GM18858 (cell line): ENCODE measurements around the gene ART4.

Experiments used
- ATAC-seq: cut with Tn5 transposase; IDR thresholded peaks from one replicate; pipeline ENCODE4 v1.9.1; 2021; ENCODE audit not compliant: unreplicated experiment

Gene ART4

DNA sequence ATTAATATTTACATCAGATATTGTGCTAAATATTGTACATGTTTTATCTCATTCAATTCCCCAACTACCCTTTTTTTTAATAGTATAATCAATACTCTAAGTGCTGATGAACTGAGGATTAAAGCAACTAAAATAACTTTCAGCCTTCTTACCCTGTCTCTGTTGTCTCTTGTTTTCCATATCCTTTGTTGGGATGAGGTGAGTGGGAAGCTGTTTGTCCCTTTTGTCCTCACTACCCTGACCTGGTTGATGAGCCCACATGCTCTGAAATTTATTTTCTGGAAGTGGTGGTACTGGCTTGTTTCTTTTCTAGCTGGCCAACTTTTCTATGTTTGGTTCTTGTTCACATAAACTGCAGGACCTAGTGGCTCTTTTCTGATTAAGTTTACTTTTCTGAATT, 9.6 kb upstream of the ART4 start:
- ATAC-seq, result no peak

DNA sequence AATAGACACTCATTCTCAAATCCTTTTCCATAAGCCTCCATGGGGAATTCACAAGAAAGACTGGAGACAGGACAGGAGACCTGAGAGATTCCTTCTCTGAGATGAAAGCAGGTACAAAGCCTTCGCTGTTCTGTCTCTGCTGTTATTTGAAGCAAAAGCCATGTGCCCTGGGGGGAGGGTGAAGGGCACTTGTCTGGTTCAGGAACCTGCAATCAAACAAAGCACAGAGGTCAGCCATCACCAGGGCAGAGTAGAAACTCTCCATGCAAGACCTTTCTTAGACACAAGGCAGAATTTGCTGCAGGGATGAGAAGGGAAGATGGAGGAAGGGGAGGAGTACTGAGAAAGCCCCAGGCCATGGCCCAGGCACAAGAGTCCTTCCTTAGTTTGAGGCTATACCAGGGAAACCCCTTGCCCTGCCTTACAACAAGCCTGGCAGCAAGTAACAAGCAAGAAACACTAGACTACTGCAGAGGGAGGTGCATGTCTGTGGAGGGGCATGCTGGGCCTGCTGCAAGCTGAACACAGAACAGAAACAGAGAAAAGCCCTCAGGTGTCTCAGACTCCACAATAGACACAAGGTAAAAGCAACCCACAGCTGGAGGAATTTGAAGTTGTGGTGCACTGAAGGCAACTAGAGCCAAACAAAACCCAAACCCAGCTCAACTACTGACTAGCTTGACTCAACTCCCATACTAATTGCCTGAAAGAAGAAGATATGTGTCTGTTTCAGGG, 7.8 kb upstream of the ART4 start:
- peak; percentile 76 for ATAC-seq

DNA sequence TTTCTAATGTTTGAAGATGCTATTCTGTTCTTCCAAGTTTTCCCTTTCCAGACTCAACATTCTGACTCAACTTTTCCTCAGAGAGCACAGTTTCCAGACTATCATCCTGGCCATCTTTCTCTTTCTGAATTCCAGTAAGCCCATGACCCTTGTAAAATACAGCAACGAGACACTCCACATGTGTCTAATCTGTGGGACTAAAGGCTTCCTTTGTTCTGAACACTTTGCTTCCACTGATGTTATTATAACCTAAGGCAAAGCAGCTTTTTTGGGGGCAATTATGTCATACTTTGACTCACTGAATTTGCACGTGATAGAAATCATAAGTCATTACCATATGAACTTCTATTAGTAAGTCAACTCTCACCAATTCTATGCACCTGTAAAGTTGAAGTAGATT, 6.3 kb upstream of the ART4 start:
- no peak for ATAC-seq

DNA sequence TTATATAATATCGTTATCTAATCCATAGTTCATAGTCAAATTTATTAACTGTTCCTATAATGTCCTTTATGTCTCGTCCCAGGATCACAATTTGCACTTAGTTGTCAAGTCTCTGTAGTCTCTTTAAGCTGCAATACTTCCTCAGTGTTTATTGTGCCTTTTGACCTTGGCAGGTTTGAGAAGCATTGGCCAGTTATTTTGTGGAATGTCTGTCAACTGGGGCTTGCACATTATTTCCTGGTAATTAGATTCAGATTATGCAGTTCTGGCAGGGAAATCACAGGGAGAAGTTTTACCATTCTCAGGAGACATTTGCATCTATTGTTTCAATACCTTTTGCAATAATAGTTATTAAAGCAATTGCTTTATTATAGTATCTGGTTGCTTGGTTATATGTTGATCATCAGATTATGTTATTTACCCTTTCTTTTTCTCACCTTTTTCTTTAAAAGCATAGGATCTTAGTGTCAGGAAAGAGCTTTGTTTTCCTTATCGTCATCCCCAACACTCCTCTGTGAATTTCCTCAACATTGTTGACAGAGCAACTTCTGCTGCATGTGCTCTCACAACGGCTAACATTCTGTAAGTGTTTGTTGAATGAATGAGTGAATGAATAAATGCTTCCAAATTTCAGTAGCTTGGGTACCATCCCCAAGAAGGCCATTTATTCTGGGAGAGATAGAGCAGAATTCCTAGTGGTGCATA, 3.7 kb upstream of the ART4 start:
- no peak for ATAC-seq

DNA sequence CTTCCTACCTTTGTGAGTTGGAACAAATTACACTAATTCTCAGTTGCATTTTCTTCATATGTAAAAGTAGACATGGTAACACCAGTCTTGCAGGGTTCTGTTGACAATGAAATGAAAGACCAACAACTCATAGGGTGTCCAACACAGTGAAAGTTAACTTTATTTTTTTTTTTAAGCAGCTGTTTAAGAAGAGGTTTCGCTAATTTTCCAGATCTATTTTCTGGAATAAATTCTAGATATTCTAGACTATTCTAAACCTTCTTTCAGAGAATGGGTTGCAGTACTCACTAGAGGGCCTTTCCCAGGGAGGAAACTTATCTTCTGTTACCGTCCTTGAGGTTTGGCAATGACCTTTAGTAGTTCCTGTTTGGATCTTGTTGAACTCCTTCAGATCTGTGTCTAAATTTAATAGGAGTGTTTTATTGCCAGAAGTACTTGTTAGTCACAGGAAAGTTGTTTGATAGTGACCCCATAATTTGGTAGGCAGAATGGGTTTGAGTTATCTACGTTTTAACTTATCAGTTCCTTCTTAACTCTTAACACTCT, 2.8 kb upstream of the ART4 start:
- no peak for ATAC-seq

DNA sequence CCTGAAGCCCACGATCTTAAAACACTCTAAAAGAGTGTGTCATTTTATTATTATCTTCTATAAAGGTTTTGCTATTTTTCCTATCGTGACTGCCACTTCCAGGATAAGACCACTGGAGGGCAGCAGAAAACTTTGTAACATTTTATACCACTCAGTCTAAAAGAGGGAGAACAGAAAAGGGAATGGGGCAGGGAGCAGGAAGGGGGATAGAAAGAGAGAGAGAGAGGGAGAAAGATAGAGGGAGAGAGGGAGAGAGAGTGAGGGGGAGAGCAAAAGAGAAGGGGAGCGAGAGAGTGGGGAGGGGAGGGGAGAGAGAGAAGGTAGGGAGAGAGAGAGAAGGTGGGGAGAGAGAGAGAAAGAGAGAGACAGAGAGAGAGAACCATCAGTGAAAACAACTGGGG, 2.0 kb upstream of the ART4 start:
- no peak for ATAC-seq

DNA sequence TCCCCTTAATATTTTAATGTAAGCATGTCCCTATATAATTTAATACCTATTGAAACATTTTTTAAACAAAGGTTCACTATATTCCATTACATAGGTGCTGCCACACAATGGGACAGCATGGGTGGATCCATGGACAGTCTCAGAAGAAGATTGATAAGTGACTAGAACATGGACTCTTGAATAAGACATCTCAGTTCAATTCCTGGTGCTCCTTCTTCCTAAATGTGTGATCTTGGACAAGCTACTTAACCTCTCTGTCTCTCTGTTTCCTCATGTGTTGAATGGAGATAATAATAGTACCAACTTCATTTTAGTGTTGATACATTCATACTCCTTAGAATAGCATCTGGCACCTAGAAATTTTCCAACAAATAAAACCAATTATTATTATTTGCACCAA, 1.1 kb upstream of the ART4 start:
- no peak for ATAC-seq

DNA sequence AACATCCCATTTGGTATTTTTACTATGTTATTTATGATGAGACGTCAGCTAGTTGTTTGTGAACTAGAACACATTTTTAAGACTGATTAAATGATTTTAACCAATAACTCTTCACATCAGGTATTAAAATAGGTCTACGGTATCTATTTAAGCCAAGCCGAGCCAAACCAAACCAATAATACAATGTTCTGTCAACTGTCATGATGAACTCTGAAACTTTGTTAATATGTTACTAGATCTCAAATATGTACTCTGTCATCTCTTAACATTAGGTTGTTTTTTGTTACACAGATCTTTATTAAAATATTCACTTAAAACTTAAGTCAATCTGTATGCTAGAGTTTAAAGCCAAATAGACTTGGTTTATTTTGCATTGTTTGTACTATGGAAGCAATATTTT, 1.0 kb downstream of the ART4 start:
- no peak for ATAC-seq

DNA sequence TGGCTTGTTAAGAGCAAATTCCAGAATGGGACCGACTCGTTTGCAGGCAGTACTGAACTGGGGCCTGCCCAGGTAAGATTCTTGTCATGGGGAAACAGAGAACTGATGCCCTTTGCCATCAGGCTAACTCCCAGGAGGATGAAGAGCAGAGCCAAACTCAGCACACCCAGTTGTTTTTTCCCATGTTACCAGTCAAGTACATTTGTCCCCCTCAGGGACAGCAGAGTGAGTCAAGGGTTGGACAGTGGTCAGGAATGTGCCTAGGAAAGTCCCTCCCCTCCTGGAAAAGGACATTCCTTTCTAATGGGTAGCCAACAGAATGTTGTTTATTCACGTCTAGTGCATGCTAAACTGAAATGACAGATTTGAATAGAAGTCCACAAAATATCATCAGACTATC, 1.6 kb downstream of the ART4 start:
- no peak for ATAC-seq

DNA sequence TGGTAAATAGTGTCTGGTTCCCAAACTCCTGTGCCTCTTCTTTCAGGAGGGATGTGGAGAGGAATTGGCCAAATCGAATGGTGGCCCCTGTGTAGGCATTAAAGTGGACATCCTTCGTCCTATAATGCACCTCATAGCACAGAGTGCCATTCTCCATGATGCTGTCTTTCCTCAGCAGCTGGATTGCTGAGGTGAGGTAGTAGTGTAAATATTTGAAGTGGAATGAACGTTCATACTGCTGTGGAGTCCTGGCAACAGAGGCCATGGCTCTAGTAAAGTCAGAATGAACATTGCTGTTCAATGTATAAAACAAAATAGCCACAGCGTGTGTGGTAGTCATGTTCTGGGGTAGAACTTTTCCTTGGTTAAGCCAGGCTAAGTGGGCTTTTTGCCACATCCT, 2.7 kb downstream of the ART4 start:
- ATAC-seq, result no peak

DNA sequence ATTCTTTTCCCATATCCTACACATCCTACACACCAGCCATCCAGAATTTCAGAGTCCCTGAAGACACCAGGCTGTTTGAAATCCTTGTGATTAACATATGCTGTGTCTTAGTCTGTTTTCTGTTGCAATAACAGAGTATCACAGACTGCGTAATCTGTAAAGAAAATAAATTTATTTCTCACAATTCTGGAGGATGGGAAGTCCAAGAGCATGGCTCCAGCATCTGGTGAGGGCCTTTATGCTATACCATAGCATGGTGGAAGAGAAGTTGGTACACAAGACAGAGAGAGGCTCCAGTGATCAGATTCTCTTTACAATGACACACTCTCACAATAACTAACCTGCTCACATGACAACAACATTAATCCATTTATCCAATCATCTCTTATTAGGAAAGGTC, 4.1 kb downstream of the ART4 start:
- no peak for ATAC-seq

DNA sequence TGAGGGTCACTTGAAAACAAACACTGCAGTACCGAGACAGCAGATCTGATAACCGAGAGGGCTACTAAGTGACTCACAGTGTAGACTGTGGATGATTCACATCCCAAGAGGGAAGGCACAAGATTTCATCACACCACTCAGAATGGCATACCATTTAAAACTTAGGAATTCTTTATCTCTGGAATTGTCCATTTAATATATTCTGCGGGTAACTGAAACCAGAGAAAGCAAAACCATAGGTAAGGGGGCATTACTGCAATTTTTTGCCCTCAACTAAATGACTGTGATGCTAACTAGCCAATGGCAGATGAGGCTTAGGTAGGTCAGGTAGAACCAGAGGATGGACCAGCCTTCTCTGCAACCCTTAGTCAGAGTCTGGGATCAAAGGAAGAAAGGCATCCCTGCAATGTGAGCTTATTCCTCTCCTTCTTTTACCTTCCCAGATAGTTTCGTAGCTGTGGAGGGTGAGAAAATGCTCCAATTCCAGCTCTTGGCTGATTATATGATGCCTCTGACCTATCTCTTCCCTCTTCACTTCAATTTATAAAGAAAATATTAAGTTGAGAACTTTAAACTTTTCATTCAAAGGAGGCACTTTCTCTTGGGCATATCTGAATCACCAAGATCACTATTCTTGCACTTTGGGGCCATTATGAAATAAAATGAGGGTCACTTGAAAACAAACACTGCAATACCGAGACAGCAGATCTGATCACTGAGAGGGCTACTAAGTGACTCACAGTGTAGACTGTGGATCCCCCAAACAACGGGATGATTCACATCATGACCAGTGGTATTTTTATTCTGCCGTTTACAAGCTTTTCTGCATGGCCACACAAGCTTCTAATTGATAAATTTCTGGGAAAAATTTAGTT, 6.8 kb downstream of the ART4 start:
- no peak for ATAC-seq

DNA sequence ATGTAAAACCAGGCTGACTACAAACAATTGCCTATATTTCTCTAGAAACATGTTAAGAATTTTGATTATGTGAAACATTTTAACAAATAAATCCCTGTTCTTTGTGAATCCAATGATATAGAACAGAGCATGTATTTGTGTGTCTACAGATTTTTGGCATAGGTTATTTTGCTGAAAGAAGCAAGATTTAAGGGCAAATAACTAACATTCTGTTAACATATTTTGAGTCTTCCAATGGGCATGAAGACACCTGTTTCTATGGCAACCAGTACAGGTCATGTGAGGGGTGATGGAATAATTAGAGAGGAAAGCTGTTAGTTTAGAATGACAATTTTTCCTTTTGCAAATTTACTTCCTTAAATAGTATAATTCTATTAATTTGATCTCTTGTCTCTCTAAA, 8.8 kb downstream of the ART4 start:
- ATAC-seq, result no peak

DNA sequence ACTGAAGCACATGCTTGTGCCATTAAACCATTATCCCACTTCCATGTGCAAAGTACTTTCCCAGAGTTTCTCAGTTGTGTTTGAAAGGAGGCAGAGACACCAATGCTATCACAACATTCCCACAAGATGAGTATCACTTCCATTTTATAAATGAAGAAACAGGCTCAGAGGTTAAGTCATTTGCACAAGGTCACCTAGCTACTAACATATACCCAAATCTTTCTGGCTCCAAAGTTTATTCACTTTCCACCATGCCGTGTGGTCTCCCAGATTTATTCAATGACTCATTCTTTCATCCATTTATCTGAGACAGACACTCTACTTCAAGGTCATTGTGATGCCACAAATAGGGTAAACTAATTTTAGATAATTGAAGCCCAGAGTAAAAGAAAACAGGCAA, 9.4 kb downstream of the ART4 start:
- ATAC-seq, result no peak

DNA sequence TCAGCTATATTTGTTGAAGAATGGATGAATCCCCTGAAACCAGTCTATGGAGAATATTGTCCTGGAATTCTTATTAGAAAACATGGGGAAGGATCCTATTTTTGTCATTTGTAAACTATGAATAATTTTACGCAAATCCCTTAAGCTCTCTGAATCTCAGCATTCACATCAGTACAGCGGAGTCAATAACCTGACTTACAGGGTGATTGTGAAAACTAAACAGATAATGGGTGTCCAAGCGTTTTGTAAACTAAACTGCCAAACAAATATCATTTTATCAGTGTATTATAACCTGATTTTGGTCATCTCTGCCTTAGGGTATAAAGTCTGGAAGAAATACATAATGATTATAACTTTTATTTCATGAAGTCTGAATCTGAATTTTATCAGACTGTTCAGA, 10.0 kb downstream of the ART4 start:
- no peak for ATAC-seq

DNA sequence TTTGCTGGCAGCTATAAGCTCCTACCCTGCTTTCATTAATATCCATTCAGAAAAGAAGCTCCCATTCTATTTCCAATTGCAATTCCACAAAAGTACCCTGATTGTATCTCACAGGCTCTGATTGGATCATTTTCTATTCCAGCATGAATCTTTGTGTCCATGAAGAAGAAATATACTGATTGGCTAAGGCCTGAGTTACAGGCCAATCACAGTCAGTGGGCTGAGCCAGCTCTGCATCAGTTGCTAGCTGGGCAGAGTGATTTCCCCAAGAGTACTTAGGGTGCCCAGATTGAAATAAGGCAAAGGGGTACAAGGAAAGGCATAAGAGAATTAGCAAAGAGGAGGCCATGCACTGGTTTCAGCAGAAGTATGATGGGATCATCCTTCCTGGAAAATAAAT, 14.4 kb downstream of the ART4 start:
- peak; percentile 82 for ATAC-seq

DNA sequence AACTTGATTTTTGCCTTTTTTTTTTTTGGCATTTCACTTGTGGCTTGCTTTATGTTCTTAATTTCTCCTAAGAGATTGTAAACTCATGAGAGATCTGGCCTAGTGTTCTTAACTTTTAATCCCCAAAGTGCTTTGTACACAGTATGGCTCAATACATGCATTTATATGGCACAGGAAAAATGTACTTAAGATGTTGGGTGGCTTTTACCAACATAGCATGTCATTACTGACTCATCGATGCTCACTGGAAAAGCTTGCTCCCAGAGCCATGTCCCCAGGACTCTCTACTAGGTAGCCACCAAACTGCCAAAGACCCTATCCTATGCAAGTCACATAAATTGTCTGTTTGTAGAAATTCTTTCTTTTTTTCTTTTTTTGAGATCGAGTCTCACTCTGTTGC, 16.3 kb downstream of the ART4 start:
- ATAC-seq, result no peak

DNA sequence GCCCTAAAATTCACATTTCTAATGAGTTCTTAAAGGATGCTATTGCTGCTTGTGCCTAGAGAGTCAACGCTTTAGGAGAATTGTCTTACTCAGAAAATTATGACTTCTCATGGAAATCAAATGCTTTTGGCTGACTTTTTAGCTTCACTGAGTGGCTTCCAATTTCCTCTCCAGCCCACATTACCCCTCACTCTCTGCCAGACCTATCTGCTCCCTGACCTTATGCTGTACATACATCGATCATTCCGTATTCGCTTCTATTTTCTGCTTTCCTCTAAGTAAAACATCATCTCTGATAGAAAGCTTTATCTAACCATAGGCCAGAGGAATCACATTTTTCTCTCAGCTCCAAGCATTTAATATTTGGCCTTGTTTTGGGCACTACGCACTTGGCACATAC, 16.8 kb downstream of the ART4 start:
- ATAC-seq, result no peak

DNA sequence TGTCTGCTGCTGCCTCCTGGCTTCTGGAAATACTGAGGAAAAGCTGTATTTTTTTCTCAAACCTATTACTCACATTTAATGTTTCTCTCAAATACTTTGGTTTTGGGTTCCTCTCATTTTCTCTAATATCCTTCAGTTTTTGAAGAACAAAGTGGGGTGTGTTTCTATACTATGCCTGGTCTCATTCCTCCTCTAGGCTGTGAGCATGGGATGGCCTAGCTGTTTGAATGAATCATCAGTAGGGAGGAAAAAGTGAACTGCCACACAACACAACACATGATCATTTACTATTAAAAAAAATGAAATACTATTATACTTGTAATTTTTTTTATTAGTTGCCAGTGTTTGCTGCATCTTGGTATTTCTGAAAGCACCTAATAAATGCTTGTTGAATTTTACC, 18.1 kb downstream of the ART4 start:
- no peak for ATAC-seq

DNA sequence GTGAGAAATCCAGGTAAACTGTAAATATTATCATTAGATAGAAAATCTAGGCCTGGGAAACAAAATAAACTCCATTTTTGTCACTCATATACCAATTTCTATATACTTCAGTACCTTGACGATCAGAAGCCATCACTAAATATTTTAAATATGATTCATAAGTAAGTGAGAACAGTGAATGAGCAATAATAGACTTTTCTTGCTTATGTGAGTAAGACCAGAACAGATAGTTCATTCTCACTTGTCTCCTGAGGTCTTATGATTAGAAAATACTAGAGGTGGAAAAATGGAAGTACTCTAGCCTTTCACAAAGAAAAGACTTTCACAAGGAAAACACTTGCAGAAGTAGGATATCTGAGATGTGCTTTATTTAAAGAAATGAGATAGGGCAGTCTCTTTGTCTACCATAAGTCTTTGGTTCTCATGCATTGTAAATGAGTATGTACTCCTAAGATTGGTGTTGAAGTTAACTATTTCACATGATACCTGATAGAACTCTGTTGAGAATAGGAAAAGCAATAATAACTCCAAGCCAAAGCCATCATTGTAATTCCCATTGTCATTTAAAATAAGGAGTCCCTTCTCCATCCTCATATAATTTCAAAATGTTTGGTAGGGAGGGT, 19.2 kb downstream of the ART4 start:
- ATAC-seq, result peak; percentile 40

DNA sequence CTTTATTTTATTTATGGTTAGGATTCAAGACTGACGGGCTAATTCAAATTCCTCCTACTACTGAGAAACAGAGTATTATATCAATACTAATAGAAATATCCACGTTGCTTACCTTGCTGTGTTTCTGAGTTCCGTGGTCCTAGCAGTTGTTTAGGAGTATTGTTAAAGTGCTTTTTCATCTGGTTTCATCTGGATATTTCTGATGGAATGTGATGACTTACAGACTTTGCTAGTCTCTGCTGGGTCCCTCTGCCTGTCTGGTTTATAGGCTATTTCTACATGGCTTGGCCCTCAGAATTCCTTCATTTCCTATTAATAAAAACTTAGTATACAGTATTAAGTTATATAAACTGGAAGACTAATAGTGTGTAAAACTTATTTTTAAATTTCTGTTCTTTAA, 29.3 kb downstream of the ART4 start, which contains the start of gene SMCO3:
Gene SMCO3, minus strand, starts transcription at position 169 of the 400 bp plus-strand sequence. CDS start 7,502 bp downstream, outside the sequence.
- no peak for ATAC-seq
